ENCODE results near the gene BCL11A.
"Not testable (repeated sequence)": the region's sequence is repeated elsewhere in the genome, so short reads cannot be mapped to it uniquely, and the experiment has no call there.

BCL11A gene

GRCh38 chr2:60422826-60423483 is 130.5 kb downstream of the BCL11A start:
- no peak for DNase-seq

GRCh38 chr2:60417210-60417609 is 136.2 kb downstream of the BCL11A start:
- DNase-seq: not testable (repeated sequence)

GRCh38 chr2:60416221-60417008 is 137.0 kb downstream of the BCL11A start:
- no peak for DNase-seq

GRCh38 chr2:60415814-60416213 is 137.6 kb downstream of the BCL11A start:
- no peak for DNase-seq

GRCh38 chr2:60414495-60415138 is 138.8 kb downstream of the BCL11A start:
- no peak for DNase-seq

GRCh38 chr2:60413814-60414168 is 139.7 kb downstream of the BCL11A start:
- DNase-seq: no peak

- DNase-seq: no peak
Observed at GRCh38 chr2:60413069-60413813, 140.2 kb downstream of the BCL11A start.

GRCh38 chr2:60412620-60413019 is 140.8 kb downstream of the BCL11A start:
- no peak for DNase-seq

GRCh38 chr2:60412027-60412426 is 141.4 kb downstream of the BCL11A start:
- DNase-seq: no peak

GRCh38 chr2:60411295-60411694 is 142.2 kb downstream of the BCL11A start:
- DNase-seq: no peak

- DNase-seq: no peak
Observed at GRCh38 chr2:60410456-60411146, 142.9 kb downstream of the BCL11A start.

GRCh38 chr2:60409531-60409871 is 144.0 kb downstream of the BCL11A start:
- DNase-seq: no peak

- DNase-seq: no peak
Observed at GRCh38 chr2:60408811-60409530, 144.5 kb downstream of the BCL11A start.

GRCh38 chr2:60408207-60408606 is 145.2 kb downstream of the BCL11A start:
- no peak for DNase-seq

GRCh38 chr2:60407398-60407797 is 146.1 kb downstream of the BCL11A start:
- DNase-seq: no peak

- DNase-seq: no peak
Observed at GRCh38 chr2:60406192-60406591, 147.3 kb downstream of the BCL11A start.

- DNase-seq: no peak
Observed at GRCh38 chr2:60405271-60405919, 148.1 kb downstream of the BCL11A start.

Data from activated naive CD4-positive, alpha-beta T cell (primary cell).